Suprapubic skin (tissue), 3 donors: ENCODE measurements around the gene SRPK1.

ENCODE experiments used
- POLR2AphosphoS5 ChIP-seq, 3 donors: sonication (generic); formaldehyde crosslinking; IDR thresholded peaks; one replicate each; pipeline ENCODE4 v1.6.1; 2017; ENCODE audit warnings: antibody characterized with exemption in 3 of 3
- TF ChIP-seq, protein P1 (sequence below), 2 donors: fragments of 200-600 bp in 1 of 2; fragments of 450-650 bp in 1 of 2; sonication (generic) in 1 of 2; IDR thresholded peaks; one replicate each; pipeline ENCODE4 v1.5.1; 2016 to 2019; ENCODE audit warnings: antibody characterized with exemption in 2 of 2, mild to moderate bottlenecking in 1 of 2, moderate library complexity in 1 of 2

- TF ChIP-seq, protein P1, sequence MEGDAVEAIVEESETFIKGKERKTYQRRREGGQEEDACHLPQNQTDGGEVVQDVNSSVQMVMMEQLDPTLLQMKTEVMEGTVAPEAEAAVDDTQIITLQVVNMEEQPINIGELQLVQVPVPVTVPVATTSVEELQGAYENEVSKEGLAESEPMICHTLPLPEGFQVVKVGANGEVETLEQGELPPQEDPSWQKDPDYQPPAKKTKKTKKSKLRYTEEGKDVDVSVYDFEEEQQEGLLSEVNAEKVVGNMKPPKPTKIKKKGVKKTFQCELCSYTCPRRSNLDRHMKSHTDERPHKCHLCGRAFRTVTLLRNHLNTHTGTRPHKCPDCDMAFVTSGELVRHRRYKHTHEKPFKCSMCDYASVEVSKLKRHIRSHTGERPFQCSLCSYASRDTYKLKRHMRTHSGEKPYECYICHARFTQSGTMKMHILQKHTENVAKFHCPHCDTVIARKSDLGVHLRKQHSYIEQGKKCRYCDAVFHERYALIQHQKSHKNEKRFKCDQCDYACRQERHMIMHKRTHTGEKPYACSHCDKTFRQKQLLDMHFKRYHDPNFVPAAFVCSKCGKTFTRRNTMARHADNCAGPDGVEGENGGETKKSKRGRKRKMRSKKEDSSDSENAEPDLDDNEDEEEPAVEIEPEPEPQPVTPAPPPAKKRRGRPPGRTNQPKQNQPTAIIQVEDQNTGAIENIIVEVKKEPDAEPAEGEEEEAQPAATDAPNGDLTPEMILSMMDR (IDR thresholded peaks at IDR 0.05) = no peak
- no peak for TF ChIP-seq POLR2AphosphoS5 (IDR thresholded peaks at IDR 0.05)
Measured at GRCh38 chr6:35905141-35905785, 15.6 kb downstream of the SRPK1 start.
